ENCODE measurements around the gene ZSCAN22. TPM values are rescaled to one million over a fixed set of nuclear protein-coding genes. Genes with fewer than 3 reads are reported as not detected.
A peak's percentile ranks its signal among the peaks of the same experiment; 100 is the strongest.
"Not testable (repeated sequence)": the region's sequence is repeated elsewhere in the genome, so short reads cannot be mapped to it uniquely, and the experiment has no call there.

Gene ZSCAN22
- total and polyA plus RNA-seq, 8 donors, result 0.45 to 5.2 (median 1.3) TPM; not detected in 1

DNA sequence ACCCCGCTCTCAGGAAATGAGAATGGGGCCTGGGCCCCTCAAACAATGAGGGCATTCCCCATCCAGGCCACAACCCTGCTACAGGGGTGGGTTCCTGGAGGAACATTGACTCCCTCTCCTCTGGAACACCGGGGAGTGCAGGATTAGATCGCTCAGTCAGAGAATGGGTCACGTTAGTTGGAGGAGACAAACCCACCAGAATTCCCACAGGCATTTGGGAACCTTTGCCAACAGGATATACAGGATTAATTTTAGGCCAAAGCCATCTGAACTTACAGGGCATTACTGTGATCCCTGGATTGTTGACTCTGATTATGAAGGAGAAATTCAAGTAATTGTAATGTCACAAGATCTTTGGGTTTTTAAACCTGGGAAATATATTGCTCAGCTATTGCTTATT, 19.1 kb upstream of the ZSCAN22 start:
- 76 to 93% (median 90%) methylated on average over 4 of the region's 4 CpGs for WGBS, 5 donors

DNA sequence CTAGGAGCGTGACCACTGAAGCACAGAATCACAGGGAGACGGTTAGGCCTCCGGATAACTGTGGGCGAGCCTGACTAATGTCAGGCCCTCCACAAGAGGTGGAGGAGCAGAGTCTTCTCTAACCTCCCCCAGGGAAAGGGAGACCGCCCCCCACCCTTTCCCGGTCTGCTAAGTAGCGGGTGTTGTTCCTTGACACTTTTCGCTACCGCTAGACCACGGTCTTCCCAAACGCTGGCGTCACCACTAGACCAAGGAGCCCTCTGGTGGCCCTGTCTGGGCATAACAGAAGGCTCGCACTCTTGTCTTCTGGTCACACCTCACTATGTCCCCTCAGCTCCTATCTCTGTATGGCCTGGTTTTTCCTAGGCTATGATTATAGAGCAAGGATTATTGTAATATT, 16.1 kb upstream of the ZSCAN22 start:
- Histone ChIP-seq H3K4me1 (peaks cover 8 to 35% (median 18%) of the 10 kb centered on the region in 4 donors), H3K36me3 (peaks cover 34 to 87% (median 85%) of the 10 kb centered on the region in 4 donors)
- H3K27me3 ChIP-seq; H3K27ac ChIP-seq; H3K4me3 ChIP-seq; intact Hi-C loops (cut with DNase I; ENCODE audit: low total_unique reads); H3K9me3 ChIP-seq: not testable (repeated sequence)
- TF ChIP-seq, protein P1, sequence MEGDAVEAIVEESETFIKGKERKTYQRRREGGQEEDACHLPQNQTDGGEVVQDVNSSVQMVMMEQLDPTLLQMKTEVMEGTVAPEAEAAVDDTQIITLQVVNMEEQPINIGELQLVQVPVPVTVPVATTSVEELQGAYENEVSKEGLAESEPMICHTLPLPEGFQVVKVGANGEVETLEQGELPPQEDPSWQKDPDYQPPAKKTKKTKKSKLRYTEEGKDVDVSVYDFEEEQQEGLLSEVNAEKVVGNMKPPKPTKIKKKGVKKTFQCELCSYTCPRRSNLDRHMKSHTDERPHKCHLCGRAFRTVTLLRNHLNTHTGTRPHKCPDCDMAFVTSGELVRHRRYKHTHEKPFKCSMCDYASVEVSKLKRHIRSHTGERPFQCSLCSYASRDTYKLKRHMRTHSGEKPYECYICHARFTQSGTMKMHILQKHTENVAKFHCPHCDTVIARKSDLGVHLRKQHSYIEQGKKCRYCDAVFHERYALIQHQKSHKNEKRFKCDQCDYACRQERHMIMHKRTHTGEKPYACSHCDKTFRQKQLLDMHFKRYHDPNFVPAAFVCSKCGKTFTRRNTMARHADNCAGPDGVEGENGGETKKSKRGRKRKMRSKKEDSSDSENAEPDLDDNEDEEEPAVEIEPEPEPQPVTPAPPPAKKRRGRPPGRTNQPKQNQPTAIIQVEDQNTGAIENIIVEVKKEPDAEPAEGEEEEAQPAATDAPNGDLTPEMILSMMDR (IDR thresholded peaks at IDR 0.05), result peak in 1 of 7 experiments; percentile 23
- 66 to 82% (median 78%) methylated on average over 12 to 13 of the region's 13 CpGs for WGBS, 5 donors
- DNase-seq, result peak in 1 of 2 donors; percentile 34

More for the DNA sequence above, 19.1 kb upstream of the ZSCAN22 start:
- peaks cover 12 to 58% (median 56%) of the 10 kb centered on the region in 4 donors for H3K36me3 ChIP-seq
- no peak for DNase-seq
- H3K9me3 ChIP-seq, result no peaks in the 10 kb centered on the region
- H3K27me3 ChIP-seq, result no peaks in the 10 kb centered on the region
- TF ChIP-seq EP300 (IDR thresholded peaks at IDR 0.05) (no peak), POLR2A (IDR thresholded peaks at IDR 0.05) (no peak), POLR2AphosphoS5 (IDR thresholded peaks at IDR 0.05) (no peak)
- TF ChIP-seq, protein P1 (IDR thresholded peaks at IDR 0.05), result no peak
- intact Hi-C loops (cut with DNase I; ENCODE audit: low total_unique reads), result no loop called here
- H3K4me3 ChIP-seq, result no peak overlapping the region
- H3K4me1 ChIP-seq, result peaks cover 9 to 42% (median 24%) of the 10 kb centered on the region in 4 donors
- no peak overlapping the region for H3K27ac ChIP-seq

DNA sequence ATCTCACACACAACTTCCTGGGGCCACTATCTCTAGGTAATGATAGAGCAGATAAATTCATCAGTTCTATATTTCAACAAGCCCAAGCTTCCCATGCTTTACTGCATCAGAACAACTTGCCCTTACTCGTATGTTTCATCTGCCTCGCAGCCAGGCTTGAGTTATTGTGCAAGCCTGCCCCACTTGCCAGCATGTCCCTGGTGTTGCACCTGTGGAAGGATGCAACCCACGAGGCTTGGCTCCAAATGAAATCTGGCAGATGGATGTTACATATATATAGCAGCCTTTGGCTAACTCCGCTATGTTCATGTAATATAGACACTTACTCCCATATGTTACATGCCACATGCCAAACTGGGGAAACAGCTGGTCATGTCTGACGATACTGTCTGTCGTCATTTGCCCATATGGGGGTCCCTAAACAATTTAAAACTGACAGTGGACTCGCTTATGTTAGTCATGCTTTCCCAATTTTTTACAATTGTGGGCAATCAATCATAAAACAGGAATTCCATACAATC, 15.4 kb upstream of the ZSCAN22 start:
- intact Hi-C loops (cut with DNase I; ENCODE audit: low total_unique reads), result no loop called here
- H3K4me3 ChIP-seq, result no peak overlapping the region
- H3K27me3 ChIP-seq, result no peaks in the 10 kb centered on the region
- H3K9me3 ChIP-seq, result no peaks in the 10 kb centered on the region
- DNase-seq, result no peak
- peaks cover under 1 to 27% (median 11%) of the 10 kb centered on the region in 4 donors for H3K4me1 ChIP-seq
- no peak overlapping the region for H3K27ac ChIP-seq
- peaks cover 34 to 94% (median 92%) of the 10 kb centered on the region in 4 donors for H3K36me3 ChIP-seq
- TF ChIP-seq POLR2A (IDR thresholded peaks at IDR 0.05), result no peak
- no peak for TF ChIP-seq EP300 (IDR thresholded peaks at IDR 0.05)
- TF ChIP-seq, protein P1 (IDR thresholded peaks at IDR 0.05), result no peak
- no peak for TF ChIP-seq POLR2AphosphoS5 (IDR thresholded peaks at IDR 0.05)
- WGBS, 5 donors, result 89 to 98% (median 94%) methylated on average over 7 of the region's 7 CpGs

DNA sequence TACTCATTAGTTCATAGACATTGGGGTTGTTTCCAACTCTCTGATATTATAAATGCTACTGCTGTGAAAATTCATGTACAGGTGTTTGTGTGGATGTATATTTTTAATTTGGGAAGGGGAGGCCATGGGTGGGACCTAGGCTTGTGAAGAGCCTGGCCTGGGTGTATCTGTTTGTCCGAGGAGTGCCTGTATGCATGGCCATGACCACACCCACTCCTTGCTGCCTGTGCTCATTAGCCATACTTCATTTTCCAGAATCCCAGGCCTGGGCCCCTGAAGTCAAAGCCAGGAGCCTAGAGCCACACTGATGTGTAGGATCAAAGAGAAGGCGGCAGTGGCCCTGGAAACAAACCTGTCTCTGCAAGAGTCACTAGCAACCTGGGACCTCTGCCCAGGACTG, 11.2 kb upstream of the ZSCAN22 start:
- intact Hi-C loops (cut with DNase I; ENCODE audit: low total_unique reads), result no loop called here
- peaks cover 32 to 70% (median 67%) of the 10 kb centered on the region in 4 donors for H3K36me3 ChIP-seq
- no peak for DNase-seq

More for the DNA sequence above, 11.2 kb upstream of the ZSCAN22 start:
- Histone ChIP-seq H3K27ac (no peak overlapping the region), H3K9me3 (no peaks in the 10 kb centered on the region), H3K4me3 (no peak overlapping the region), H3K4me1 (no peaks in the 10 kb centered on the region), H3K27me3 (no peaks in the 10 kb centered on the region)
- 88 to 100% (median 96%) methylated on average over 2 of the region's 2 CpGs for WGBS, 5 donors
- TF ChIP-seq EP300 (IDR thresholded peaks at IDR 0.05) (no peak), POLR2A (IDR thresholded peaks at IDR 0.05) (no peak), POLR2AphosphoS5 (IDR thresholded peaks at IDR 0.05) (no peak)
- TF ChIP-seq, protein P1 (IDR thresholded peaks at IDR 0.05), result no peak
